MG63 (cell line): Measurements from ENCODE around the gene CYB5R3. TPM values are rescaled to one million over a fixed set of nuclear protein-coding genes. Genes with fewer than 3 reads are reported as not detected.
A peak's percentile ranks its signal among the peaks of the same experiment; 100 is the strongest.
"Not testable (repeated sequence)": the region's sequence is repeated elsewhere in the genome, so short reads cannot be mapped to it uniquely, and the experiment has no call there.

Experiments used
- DNase-seq: peaks from one replicate; pipeline ENCODE4 v3.0.0-alpha.2; 2020
- H3K27me3 ChIP-seq: fragments of 250-450 bp; sonication (Bioruptor Pico); 2 replicates; pipeline ENCODE4 v1.5.1; 2020; ENCODE audit warnings: mild to moderate bottlenecking, moderate library complexity
- H3K36me3 ChIP-seq: fragments of 250-450 bp; sonication (Bioruptor Pico); 2 replicates; pipeline ENCODE4 v1.5.1; 2020; ENCODE audit warnings: mild to moderate bottlenecking, moderate library complexity
- H3K4me3 ChIP-seq: fragments of 250-450 bp; sonication (Bioruptor Pico); 2 replicates; pipeline ENCODE4 v1.5.1; 2020; ENCODE audit warnings: mild to moderate bottlenecking, moderate library complexity
- H3K9me3 ChIP-seq: fragments of 250-450 bp; sonication (Bioruptor Pico); 2 replicates; pipeline ENCODE4 v1.5.1; 2020; ENCODE audit warnings: mild to moderate bottlenecking, moderate library complexity
- total RNA-seq: library from RNA; depleted of rRNA; stranded (reverse); fragments of >200 nt; shearing (Covaris generic); gene quantifications from 2 replicates; pipeline ENCODE4 v1.2.3, GENCODE V29; 2014; ENCODE audit warnings: low replicate concordance

CYB5R3 gene
- total RNA-seq, 1 experiment from 2014 or later: 76.3 TPM

GRCh38 chr22:42603427-42603826 lies 45.8 kb downstream of the CYB5R3 start:
- Histone ChIP-seq H3K4me3 (no peak overlapping the region), H3K9me3 (no peaks in the 10 kb centered on the region), H3K36me3 (peaks cover 77% of the 10 kb centered on the region), H3K27me3 (no peaks in the 10 kb centered on the region)
- no peak for DNase-seq

GRCh38 chr22:42602470-42602869 lies 46.7 kb downstream of the CYB5R3 start:
- H3K4me3 ChIP-seq: no peak overlapping the region
- peaks cover 76% of the 10 kb centered on the region for H3K36me3 ChIP-seq
- no peaks in the 10 kb centered on the region for H3K9me3 ChIP-seq
- no peaks in the 10 kb centered on the region for H3K27me3 ChIP-seq
- no peak for DNase-seq

- no peak overlapping the region for H3K4me3 ChIP-seq
- H3K36me3 ChIP-seq: peaks cover 79% of the 10 kb centered on the region
- no peaks in the 10 kb centered on the region for H3K9me3 ChIP-seq
- no peaks in the 10 kb centered on the region for H3K27me3 ChIP-seq
- no peak for DNase-seq
Observed at GRCh38 chr22:42601879-42602465, 47.2 kb downstream of the CYB5R3 start.

GRCh38 chr22:42596863-42597530 lies 52.2 kb downstream of the CYB5R3 start:
- no peak for DNase-seq
- Histone ChIP-seq H3K27me3 (no peaks in the 10 kb centered on the region), H3K9me3 (no peaks in the 10 kb centered on the region), H3K4me3 (no peak overlapping the region), H3K36me3 (peaks cover 84% of the 10 kb centered on the region)

GRCh38 chr22:42596336-42596735 lies 52.9 kb downstream of the CYB5R3 start:
- H3K27me3 ChIP-seq: no peaks in the 10 kb centered on the region
- no peaks in the 10 kb centered on the region for H3K9me3 ChIP-seq
- no peak overlapping the region for H3K4me3 ChIP-seq
- no peak for DNase-seq
- peaks cover 84% of the 10 kb centered on the region for H3K36me3 ChIP-seq

GRCh38 chr22:42595434-42595833 lies 53.8 kb downstream of the CYB5R3 start:
- Histone ChIP-seq H3K36me3 (peaks cover 81% of the 10 kb centered on the region), H3K9me3 (no peaks in the 10 kb centered on the region), H3K27me3 (no peaks in the 10 kb centered on the region), H3K4me3 (no peak overlapping the region)
- no peak for DNase-seq

- H3K36me3 ChIP-seq: peaks cover 72% of the 10 kb centered on the region
- no peak overlapping the region for H3K4me3 ChIP-seq
- no peaks in the 10 kb centered on the region for H3K9me3 ChIP-seq
- DNase-seq: no peak
- no peaks in the 10 kb centered on the region for H3K27me3 ChIP-seq
Observed at GRCh38 chr22:42591987-42592386, 57.2 kb downstream of the CYB5R3 start.

GRCh38 chr22:42587588-42588175 lies 61.5 kb downstream of the CYB5R3 start:
- Histone ChIP-seq H3K36me3 (peaks cover 72% of the 10 kb centered on the region), H3K27me3 (no peaks in the 10 kb centered on the region), H3K4me3 (no peak overlapping the region), H3K9me3 (no peaks in the 10 kb centered on the region)
- no peak for DNase-seq

GRCh38 chr22:42586381-42586780 lies 62.8 kb downstream of the CYB5R3 start:
- Histone ChIP-seq H3K4me3 (no peak overlapping the region), H3K36me3 (peaks cover 67% of the 10 kb centered on the region), H3K27me3 (no peaks in the 10 kb centered on the region), H3K9me3 (no peaks in the 10 kb centered on the region)
- DNase-seq: no peak

GRCh38 chr22:42585096-42585495 lies 64.1 kb downstream of the CYB5R3 start:
- H3K4me3 ChIP-seq: no peak overlapping the region
- H3K27me3 ChIP-seq: no peaks in the 10 kb centered on the region
- no peak for DNase-seq
- H3K9me3 ChIP-seq: no peaks in the 10 kb centered on the region
- peaks cover 60% of the 10 kb centered on the region for H3K36me3 ChIP-seq

- H3K27me3 ChIP-seq: no peaks in the 10 kb centered on the region
- H3K9me3 ChIP-seq: no peaks in the 10 kb centered on the region
- no peak for DNase-seq
- peaks cover 61% of the 10 kb centered on the region for H3K36me3 ChIP-seq
- no peak overlapping the region for H3K4me3 ChIP-seq
Observed at GRCh38 chr22:42584364-42584940, 64.7 kb downstream of the CYB5R3 start.

- Histone ChIP-seq H3K4me3 (no peak overlapping the region), H3K36me3 (peaks cover 65% of the 10 kb centered on the region), H3K27me3 (no peaks in the 10 kb centered on the region), H3K9me3 (no peaks in the 10 kb centered on the region)
- DNase-seq: no peak
Observed at GRCh38 chr22:42582987-42583386, 66.2 kb downstream of the CYB5R3 start.

- DNase-seq: peak; percentile 82
- no peaks in the 10 kb centered on the region for H3K27me3 ChIP-seq
- H3K9me3 ChIP-seq: no peaks in the 10 kb centered on the region
- peak overlapping the region; percentile 87 for H3K4me3 ChIP-seq
- H3K36me3 ChIP-seq: peaks cover 63% of the 10 kb centered on the region
Observed at GRCh38 chr22:42581762-42582716, 67.2 kb downstream of the CYB5R3 start.

GRCh38 chr22:42581194-42581761 lies 67.9 kb downstream of the CYB5R3 start:
- peak overlapping the region; percentile 87 for H3K4me3 ChIP-seq
- H3K27me3 ChIP-seq, DNase-seq, H3K9me3 ChIP-seq: not testable (repeated sequence)
- peaks cover 56% of the 10 kb centered on the region for H3K36me3 ChIP-seq

- H3K4me3 ChIP-seq, H3K27me3 ChIP-seq, H3K9me3 ChIP-seq, DNase-seq: not testable (repeated sequence)
- H3K36me3 ChIP-seq: peaks cover 43% of the 10 kb centered on the region
Observed at GRCh38 chr22:42580040-42580439, 69.2 kb downstream of the CYB5R3 start.

- DNase-seq: no peak
Observed at GRCh38 chr22:42577623-42578240, 71.5 kb downstream of the CYB5R3 start.

More at GRCh38 chr22:42577623-42578240, 71.5 kb downstream of the CYB5R3 start:
- H3K27me3 ChIP-seq: no peaks in the 10 kb centered on the region
- no peaks in the 10 kb centered on the region for H3K9me3 ChIP-seq
- H3K36me3 ChIP-seq: peaks cover 34% of the 10 kb centered on the region
- H3K4me3 ChIP-seq: no peak overlapping the region
